ENCODE data around the gene DNMT3A.

Gene DNMT3A

GRCh38 chr2:25341753-25342371, at the start of gene DNMT3A:
Gene DNMT3A, minus strand, starts transcription at chr2:25341925. Its CDS starts 27,941 bp downstream, at chr2:25313984.
- peak; percentile 10 for DNase-seq

GRCh38 chr2:25389161-25389560, 47.4 kb upstream of the DNMT3A start:
- no peak for DNase-seq

GRCh38 chr2:25388491-25388890, 46.8 kb upstream of the DNMT3A start:
- DNase-seq = no peak

GRCh38 chr2:25387876-25388449, 46.2 kb upstream of the DNMT3A start:
- no peak for DNase-seq

GRCh38 chr2:25386971-25387875, 45.5 kb upstream of the DNMT3A start:
- DNase-seq = no peak

GRCh38 chr2:25385910-25386309, 44.2 kb upstream of the DNMT3A start:
- no peak for DNase-seq

GRCh38 chr2:25383806-25384205, 42.1 kb upstream of the DNMT3A start:
- no peak for DNase-seq

- no peak for DNase-seq
Observed at GRCh38 chr2:25381502-25381901, 39.8 kb upstream of the DNMT3A start.

- no peak for DNase-seq
Observed at GRCh38 chr2:25380586-25381375, 39.1 kb upstream of the DNMT3A start.

- no peak for DNase-seq
Observed at GRCh38 chr2:25380023-25380422, 38.3 kb upstream of the DNMT3A start.

- no peak for DNase-seq
Observed at GRCh38 chr2:25379535-25379934, 37.8 kb upstream of the DNMT3A start.

- no peak for DNase-seq
Observed at GRCh38 chr2:25378731-25379490, 37.2 kb upstream of the DNMT3A start.

- DNase-seq = no peak
Observed at GRCh38 chr2:25377822-25378421, 36.2 kb upstream of the DNMT3A start.

GRCh38 chr2:25376750-25377621, 35.3 kb upstream of the DNMT3A start:
- DNase-seq = peak; percentile 87

GRCh38 chr2:25375989-25376545, 34.3 kb upstream of the DNMT3A start:
- no peak for DNase-seq

GRCh38 chr2:25375371-25375988, 33.8 kb upstream of the DNMT3A start:
- no peak for DNase-seq

- no peak for DNase-seq
Observed at GRCh38 chr2:25374827-25375226, 33.1 kb upstream of the DNMT3A start.

GRCh38 chr2:25374411-25374810, 32.7 kb upstream of the DNMT3A start:
- DNase-seq = no peak

- DNase-seq = peak; percentile 90
Observed at GRCh38 chr2:25373269-25373981, 31.7 kb upstream of the DNMT3A start.

Measured in DMS79 (cell line).